Tibial nerve (tissue), 3 donors: Measurements from ENCODE around the gene PRRG3.

Experiments used
- CTCF ChIP-seq, 5 experiments: fragments of 200-600 bp in 3 of 5; fragments of 450-650 bp in 2 of 5; sonication (generic) in 3 of 5; IDR thresholded peaks; one replicate each; pipeline ENCODE4 v1.5.1; 2016 to 2019; ENCODE audit warnings: antibody characterized with exemption in 5 of 5, mild to moderate bottlenecking in 3 of 5, moderate library complexity in 2 of 5
- POLR2A ChIP-seq, 2 donors: fragments of 450-650 bp; IDR thresholded peaks; one replicate each; pipeline ENCODE4 v1.6.1; 2017; ENCODE audit warnings: antibody characterized with exemption in 2 of 2, mild to moderate bottlenecking in 2 of 2, moderate library complexity in 2 of 2

- TF ChIP-seq CTCF (IDR thresholded peaks at IDR 0.05) (no peak), POLR2A (IDR thresholded peaks at IDR 0.05) (no peak)
Observed at GRCh38 chrX:151701531-151701930, 6.3 kb downstream of the PRRG3 start.
